HG02970 (cell line): ENCODE data around the gene FREM1.

Experiments used
- ATAC-seq: cut with Tn5 transposase; IDR thresholded peaks from one replicate; pipeline ENCODE4 v1.9.1; 2021; ENCODE audit warnings: mild to moderate bottlenecking, moderate library complexity, moderate number of reproducible peaks; ENCODE audit not compliant: unreplicated experiment, low FRiP score

FREM1 gene

GRCh38 chr9:14913366-14913765, 3.1 kb upstream of the FREM1 start:
- no peak for ATAC-seq

GRCh38 chr9:14912859-14913258, 2.6 kb upstream of the FREM1 start:
- ATAC-seq, result no peak

- ATAC-seq, result no peak
These were observed 818 bp upstream of the FREM1 start for GRCh38 chr9:14911046-14911445.

- no peak for ATAC-seq
These were observed 647 bp downstream of the FREM1 start for GRCh38 chr9:14909601-14909960.

- ATAC-seq, result no peak
These were observed 1.0 kb downstream of the FREM1 start for GRCh38 chr9:14909181-14909580.

- ATAC-seq, result no peak
These were observed 1.7 kb downstream of the FREM1 start for GRCh38 chr9:14908295-14909180.

- ATAC-seq, result no peak
These were observed 2.5 kb downstream of the FREM1 start for GRCh38 chr9:14907696-14908095.

- no peak for ATAC-seq
These were observed 2.9 kb downstream of the FREM1 start for GRCh38 chr9:14907360-14907685.

- no peak for ATAC-seq
These were observed 3.4 kb downstream of the FREM1 start for GRCh38 chr9:14906644-14907359.

- no peak for ATAC-seq
These were observed 4.2 kb downstream of the FREM1 start for GRCh38 chr9:14906000-14906399.

GRCh38 chr9:14903040-14903439, 7.2 kb downstream of the FREM1 start:
- ATAC-seq, result no peak

GRCh38 chr9:14902561-14902960, 7.7 kb downstream of the FREM1 start:
- ATAC-seq, result no peak

- ATAC-seq, result no peak
These were observed 10.4 kb downstream of the FREM1 start for GRCh38 chr9:14899815-14900193.

- no peak for ATAC-seq
These were observed 11.0 kb downstream of the FREM1 start for GRCh38 chr9:14899042-14899814.

GRCh38 chr9:14895806-14896205, 14.4 kb downstream of the FREM1 start:
- no peak for ATAC-seq

- ATAC-seq, result no peak
These were observed 16.9 kb downstream of the FREM1 start for GRCh38 chr9:14893280-14893679.

GRCh38 chr9:14891332-14891731, 18.9 kb downstream of the FREM1 start:
- no peak for ATAC-seq

- ATAC-seq, result no peak
These were observed 20.8 kb downstream of the FREM1 start for GRCh38 chr9:14889451-14889850.

- ATAC-seq, result no peak
These were observed 21.4 kb downstream of the FREM1 start for GRCh38 chr9:14888875-14889274.

GRCh38 chr9:14888272-14888671, 22.0 kb downstream of the FREM1 start:
- ATAC-seq, result no peak

GRCh38 chr9:14887149-14887548, 23.1 kb downstream of the FREM1 start:
- ATAC-seq, result no peak
